Putamen (tissue), 1 donor: ENCODE data around the gene HSPA5.
"Not testable (repeated sequence)": the region's sequence is repeated elsewhere in the genome, so short reads cannot be mapped to it uniquely, and the experiment has no call there.

Source experiments
- DNase-seq: peaks from one replicate; pipeline ENCODE4 v3.0.0-alpha.2; 2016; ENCODE audit warnings: low spot score

The HSPA5 gene

DNA sequence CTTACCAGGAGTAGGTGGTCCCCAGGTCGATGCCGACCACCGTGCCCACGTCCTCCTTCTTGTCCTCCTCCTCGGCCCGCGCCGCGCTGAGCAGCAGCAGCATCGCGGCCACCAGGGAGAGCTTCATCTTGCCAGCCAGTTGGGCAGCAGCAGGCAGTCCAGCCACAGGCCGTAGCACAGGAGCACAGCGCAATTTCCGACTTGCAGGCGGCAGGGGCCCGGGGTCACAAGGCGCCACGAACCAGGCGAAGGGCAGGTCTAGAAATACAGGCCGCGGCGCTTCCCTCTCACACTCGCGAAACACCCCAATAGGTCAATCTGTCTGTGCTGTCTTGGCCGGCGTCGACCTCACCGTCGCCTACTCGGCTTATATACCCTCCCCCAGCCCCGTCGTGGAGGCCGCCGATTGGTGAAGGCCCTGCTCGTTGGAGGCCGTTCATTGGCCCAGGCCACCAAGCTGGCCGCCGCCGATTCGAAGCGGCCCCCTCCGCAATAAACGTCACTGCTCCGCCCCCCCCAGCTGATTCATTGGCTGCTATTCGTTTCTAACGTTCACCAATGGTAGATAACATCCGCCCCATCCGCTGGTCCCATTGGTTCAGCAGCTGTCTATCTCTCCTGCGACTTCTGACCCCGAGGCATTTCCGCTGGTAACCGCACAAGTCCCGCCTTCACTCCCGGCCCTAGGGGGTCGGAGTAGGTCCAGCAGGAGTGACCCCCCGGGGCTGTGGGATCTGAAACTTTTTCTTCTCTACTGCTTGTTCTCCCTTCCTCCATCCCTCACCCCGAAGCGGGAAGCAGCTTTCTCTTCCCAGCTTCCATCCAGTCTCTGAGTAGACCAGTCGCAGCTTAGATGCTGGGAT is at the start of gene HSPA5:
TSS of gene HSPA5 (minus strand) at position 344 of the 863 bp plus-strand sequence. CDS start at position 127, 217 bp downstream.
- DNase-seq: peak; percentile 99

DNA sequence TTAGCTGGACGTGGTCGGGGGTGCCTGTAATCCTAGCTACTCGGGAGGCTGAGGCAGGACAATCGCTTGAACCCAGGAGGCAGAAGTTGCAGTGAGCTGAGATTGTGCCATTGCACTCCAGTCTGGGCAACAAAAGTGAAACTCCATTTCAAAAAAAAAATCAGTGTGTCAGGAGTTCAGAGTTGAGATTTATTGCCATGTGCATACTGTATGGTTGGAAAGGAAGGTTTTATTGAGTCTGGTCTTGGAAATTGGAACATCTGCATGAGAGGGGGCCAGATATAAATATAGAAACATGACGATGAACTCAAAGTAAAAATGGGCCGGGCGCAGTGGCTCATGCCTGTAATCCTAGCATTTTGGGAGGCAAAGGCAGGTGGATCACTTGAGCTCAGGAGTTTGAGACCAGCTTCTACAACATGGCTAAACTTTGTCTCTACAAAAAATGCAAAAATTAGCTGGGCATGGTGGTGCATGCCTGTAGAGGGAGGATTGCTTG is 45.8 kb upstream of the HSPA5 start:
- not testable (repeated sequence) for DNase-seq

DNA sequence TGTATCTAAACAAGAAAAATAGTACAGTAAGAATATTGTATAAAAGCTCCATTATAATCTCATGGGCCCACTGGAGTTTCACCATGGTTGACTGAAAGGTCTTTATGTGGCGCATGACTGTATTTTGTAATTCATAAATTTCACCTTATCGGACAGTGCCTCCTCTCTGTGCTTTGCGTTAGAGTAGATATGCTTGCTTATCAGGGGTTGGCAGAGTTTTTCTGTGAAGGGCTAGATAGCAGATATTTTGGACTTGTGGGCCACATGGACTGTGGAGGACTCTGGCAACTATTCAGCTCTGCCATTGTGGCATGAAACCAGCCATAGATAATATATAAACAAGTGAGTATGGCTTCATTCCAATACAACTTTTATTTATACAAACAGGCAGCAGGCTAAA is 43.7 kb upstream of the HSPA5 start:
- no peak for DNase-seq

DNA sequence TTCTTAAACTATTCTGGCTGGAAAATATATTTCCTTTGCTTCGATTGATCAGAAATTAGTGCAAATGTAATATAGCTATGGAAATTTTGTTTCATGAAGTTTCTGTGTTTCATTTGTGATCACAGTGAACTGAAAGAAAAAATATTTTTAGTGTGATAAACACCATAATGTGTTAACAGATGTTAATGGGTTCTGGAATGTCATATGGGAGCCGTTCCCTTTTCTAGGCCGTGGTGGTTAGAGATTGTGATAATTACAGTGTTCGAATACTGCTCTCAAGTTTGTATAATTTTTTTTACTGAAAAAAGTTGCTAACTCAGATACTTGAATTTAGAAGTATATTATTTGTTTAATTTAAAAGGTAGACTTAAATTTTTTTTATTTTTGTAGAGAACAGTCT is 39.8 kb upstream of the HSPA5 start:
- DNase-seq: no peak

DNA sequence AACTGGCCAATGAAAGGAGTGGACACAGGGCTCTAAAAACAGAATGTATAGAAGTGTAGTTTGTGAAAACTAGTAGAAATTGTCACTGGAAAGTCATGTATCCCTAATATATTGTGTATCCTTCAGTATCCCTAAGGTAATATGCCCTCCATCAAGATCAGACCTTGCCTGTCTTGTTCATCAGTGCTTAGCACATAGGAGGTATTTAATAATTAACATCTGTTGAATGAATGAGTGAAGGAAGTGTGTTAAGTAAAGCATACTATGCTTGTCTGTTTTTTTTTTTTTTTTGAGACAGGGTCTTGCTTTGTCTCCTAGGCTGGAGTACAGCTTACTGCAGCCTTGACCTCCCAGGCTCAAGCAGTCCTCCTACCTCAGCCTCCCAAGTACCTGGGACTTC is 36.3 kb upstream of the HSPA5 start:
- DNase-seq: no peak

DNA sequence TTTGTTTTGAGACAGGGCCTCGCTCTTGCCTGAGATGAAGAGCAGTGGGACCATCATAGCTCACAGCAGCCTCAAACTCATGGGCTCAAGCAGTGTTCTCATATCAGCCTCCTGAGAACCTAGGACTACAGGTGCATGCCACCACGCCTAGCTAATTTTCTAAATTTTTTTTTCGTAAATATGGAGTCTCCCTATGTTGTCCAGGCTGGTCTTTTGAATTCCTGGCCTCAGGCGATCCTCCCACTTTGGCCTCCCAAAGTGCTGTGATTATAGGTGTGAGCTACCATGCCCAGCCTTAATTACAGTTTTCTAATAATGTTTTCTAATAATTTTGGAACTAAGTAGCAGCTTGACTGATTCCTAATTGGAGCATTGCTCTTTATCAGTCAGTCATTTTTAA is 35.6 kb upstream of the HSPA5 start:
- no peak for DNase-seq

DNA sequence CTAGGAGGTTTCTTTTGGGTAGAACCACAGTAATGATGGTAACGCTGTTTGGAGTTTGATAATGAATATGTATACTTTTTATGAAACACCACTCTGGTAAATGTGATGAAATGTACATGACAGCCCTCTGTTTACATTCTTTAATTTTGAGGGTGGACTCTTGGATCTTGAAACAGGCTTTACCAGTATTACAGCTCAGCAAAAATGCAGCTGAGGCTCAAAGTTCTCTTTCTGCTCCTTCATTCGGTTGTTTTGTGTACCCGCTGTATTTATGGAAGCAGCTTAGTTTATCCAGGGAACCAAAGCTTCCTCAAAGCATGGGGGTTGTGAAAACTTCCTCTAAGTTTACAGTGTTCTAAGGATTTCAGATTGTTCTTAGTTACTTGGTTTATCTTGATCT is 31.6 kb upstream of the HSPA5 start:
- DNase-seq: no peak

DNA sequence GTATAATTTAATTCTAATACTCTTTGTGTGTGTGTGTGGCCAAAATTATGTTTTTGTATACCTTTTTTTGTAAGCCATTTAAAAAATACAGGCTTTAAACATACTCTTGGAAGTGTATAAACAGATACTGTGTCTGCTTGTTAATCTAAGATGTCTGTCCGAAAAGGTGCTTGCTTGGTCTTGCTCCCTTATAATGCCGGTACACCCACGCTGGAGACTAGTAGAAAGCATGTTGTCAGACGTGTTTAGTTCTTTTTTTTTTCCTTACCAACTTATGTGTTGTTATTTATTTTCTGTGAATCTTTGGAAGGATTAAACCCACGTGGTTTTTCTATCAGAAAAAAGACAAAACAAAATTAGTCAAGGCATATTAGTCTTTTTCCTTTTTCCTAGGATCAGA is 29.9 kb upstream of the HSPA5 start:
- DNase-seq: no peak

DNA sequence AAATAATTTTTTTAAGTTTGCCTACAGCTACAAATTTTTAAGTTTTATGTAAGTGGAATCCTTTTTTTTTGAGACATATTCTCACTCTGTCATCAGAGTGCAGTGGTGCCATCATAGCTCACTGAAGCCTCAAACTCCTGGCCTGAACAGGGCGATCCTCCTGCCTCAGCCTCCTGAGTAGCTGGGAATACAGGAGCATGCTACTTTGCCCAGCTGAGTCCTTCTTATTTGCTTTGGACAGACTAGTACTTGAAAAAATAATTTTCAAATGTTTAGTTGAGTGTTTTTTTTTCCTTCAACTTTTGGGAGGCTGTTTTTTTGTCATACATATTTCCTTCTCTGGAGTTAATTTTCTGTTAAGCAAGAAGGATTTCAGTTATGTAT is 27.9 kb upstream of the HSPA5 start:
- no peak for DNase-seq

DNA sequence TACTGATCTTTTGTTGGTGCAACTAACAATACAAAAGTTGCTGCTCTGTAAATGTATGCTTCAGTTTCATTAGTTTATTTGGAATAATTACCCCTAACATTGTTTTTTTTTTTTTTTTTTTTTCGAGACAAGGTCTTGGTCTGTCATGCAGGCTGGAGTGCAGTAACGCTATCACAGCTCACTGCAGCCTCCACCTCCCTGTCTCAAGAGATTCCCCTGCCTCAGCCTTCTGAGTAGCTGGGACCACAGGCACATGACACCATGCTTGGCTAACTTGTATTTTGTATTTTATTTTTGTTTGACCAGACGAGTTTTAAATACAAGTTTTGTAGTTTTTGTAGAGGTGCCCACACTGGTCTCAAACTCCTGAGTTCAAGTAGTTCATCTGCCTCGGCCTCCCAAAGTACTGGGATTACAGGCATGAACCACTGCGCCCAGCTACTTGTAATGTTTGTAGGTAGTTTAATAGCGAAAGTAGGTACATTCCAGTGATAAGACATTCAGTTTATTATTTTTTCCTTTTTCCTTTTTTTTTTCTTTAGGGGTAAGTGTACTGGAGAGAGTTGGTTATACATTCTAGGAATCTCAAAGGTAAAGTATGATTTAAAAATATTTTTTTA is 27.4 kb upstream of the HSPA5 start:
- no peak for DNase-seq

DNA sequence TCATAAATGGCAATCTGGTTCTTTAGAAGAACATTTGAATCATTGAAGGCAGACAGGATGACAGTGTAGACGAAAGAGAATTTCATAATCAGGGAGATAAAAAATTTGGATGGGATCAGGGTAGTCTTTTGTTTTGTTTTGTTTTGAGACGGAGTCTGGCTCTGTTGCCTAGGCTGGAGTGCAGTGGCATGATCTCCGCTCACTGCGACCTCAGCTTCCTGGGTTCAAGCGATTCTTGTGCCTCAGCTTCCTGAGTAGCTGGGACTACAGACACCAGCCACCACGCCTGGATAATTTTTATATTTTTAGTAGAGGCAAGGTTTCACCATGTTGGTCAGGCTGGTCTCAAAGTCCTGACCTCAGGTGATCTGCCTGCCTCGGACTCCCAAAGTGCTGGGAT is 22.9 kb upstream of the HSPA5 start:
- not testable (repeated sequence) for DNase-seq

DNA sequence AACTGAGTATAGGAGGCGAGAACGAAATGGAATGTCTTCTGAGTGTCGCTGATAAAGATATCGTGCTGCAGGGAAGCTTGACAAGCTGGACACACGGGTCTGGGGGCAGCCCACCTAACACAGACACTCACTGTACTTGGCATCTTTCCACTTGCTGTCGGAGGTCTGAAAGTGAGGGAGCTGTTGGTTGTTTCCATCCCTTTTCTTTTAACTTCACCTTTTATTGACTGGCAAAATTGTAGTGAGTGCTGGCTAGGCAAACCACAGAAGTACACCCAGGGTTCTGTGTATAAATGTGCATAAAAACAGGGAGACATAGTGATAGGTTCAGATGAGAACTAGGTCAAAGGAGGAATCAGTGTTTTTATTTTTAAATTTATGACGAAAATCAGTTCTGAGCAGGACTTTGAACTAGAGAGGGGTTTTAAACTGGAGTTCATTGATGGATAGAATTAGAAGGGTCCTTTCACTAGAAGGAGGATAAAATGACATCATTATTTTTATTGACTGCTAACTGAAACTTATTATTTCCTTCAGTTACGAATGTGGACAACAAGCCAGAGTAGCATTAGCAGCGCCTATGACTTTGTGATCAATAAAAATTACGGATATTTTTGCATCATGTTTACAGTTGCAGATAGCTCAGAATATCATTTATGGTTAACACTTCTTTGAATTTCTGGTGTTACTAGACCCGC is 21.3 kb upstream of the HSPA5 start:
- no peak for DNase-seq

DNA sequence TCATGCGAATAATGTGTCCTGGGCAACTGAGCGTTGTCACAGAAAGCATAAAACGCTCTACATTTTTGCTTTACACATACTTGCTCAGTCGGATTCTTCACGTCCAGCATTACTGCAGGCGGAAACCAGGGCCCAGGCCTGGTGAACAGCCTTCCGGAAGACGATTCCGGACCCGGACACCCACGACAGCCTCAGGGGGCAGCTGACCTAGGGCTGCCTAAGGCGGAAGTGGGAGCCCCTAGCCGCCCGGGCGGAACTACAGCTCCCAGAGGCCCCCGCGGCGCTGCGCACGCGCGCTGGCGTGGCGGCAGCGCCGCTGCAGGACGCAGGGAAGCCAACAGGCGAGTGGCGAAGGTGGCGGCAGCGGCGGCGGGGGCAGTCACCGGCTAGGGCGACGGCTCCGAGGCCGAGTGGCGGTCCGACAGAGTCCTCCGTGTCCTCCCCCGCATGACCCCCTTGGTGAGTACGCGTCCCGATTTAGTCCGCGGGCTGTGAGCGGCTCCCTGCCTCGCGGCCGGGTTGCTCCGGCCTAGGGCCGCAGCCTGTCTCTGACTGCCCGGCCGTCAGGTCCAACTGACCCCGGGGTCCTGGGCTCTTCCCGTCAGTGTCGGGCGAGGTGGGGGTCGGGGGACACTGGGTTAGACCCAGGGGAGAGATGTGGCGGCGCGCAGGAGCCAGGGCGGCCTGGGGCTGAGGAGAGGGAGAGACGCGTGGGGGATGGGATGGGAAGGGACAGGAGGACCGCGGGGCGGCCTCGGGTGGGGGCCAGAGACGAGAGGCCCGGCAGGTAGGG is 20.6 kb upstream of the HSPA5 start, which contains the start of gene GAPVD1:
TSS of gene GAPVD1 (plus strand) at position 326 of the 793 bp plus-strand sequence. CDS start 37,096 bp downstream, outside the sequence.
- peak; percentile 92 for DNase-seq

DNA sequence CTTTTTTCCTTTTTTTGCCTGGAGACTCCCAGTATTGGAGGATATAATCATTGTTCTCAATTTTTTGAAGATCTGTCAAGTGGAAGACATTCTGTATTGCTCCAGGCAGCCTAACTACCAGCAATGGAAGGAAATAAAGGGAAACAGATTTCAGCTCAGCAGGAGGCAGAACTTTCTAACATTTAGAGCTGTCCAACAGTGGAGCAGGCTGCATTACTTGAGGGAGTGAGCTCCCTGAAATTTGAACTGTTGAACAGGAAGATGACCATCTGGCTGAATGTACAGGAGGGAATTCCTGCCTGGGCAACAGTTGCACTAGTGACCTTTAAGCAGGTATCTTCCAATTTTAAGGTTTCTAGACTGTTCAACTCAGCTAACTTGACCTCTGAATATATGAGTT is 19.4 kb upstream of the HSPA5 start:
- no peak for DNase-seq

DNA sequence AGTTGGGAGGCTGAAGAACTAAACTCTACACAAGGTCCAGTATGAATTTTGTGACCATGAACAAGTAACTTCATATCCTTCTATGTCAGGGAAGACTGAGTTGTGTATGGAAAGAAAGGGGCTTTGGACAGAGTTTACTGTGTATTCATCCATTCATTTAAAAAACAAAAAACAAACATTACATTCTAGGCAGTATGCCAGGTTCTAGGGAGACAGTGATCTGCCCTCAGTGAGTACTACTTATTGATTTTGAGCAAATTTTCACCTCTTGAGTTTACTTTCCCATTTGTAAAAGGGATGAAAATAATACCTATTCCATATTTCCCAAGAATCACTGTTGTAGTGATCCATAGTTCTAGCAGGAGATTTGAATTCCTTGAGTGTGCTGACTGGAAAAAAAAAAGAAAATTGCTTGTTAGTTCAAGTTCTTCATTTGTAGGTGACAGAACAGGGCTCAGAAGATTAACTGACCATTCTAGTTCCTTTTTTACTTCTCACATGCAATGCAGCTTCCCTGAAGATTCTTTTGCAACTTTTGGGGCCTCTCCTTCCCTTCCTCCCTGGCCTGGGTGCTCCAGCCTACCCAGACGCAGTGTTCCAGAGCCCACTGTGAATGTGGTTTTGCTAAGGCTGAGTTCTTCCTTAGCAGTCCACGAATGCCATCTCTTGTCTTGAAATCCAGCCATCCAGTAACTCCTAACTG is 17.8 kb upstream of the HSPA5 start:
- peak; percentile 18 for DNase-seq

DNA sequence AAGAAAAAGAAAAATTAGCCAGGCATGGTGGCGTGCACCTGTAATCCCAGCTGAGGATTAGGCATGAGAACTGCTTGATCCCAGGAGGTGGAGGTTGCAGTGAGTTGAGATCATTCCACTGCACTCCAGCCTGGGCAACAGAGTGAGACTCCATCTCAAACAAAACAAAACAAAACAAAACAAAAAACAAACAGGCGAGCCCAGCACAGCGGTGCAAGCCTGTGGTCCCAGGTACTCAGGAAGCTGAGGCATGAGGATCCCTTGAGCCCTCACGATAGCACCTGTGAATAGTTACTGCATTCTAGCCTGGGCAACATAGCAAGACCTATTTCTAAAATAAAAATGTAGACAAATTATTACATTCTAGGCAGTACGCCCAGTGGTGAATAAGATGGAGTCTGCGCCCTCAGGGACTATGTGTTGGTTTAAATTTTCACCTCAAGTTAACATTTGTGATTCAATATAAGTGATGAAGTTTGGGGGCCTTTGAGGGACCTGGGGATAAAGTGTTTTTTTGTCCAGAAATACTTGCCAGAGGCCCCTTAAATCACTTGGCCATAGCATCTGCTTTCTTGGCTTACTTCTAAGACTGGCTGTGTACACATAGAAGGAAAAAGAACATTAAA is 17.1 kb upstream of the HSPA5 start:
- no peak for DNase-seq

DNA sequence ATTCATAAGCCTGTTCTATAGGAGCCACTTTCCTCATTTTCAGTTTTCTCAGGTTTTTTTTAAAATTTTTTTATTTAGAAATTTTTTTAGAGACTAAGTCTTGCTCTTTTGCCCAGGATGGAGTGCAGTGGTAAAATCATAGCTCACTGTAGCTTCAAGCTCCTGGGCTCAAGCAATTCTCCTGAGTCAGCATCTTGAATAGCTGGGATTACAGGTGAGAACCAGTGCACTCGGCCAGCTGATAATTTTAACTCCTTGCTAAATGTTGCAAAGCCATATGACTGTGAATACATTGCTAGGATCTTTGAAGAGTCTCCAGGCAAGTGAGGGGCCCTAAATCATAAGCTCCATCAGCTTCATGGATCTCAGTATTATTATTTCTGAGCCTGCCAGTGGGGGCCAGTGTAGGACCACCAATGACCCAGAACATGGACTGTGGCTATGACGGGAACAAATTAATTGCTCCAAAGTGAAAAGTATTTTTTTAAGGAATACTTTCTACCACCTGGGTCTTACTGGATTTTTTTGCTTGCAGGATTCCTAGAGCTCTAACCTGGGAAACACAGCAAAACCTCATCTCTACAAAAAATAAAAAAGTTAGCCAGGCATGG is 14.7 kb upstream of the HSPA5 start:
- DNase-seq: no peak

DNA sequence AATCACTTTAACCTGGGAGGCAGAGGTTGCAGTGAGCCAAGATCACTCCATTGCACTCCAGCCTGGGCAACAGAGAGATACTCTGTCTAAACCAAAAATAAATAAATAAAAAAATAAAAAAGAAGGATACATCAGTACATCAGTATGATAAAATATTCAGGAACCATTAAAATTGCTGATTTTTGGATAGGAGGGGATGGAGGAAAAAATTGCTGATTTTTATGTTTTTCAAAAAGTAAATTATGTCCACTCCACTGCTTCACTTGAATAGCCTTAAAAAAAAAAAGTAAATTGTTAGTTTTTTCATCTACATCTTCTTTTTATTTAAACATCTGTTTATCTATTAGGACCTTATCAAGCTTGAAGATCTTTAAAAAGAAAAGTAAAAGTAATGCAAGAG is 13.1 kb upstream of the HSPA5 start:
- DNase-seq: no peak

DNA sequence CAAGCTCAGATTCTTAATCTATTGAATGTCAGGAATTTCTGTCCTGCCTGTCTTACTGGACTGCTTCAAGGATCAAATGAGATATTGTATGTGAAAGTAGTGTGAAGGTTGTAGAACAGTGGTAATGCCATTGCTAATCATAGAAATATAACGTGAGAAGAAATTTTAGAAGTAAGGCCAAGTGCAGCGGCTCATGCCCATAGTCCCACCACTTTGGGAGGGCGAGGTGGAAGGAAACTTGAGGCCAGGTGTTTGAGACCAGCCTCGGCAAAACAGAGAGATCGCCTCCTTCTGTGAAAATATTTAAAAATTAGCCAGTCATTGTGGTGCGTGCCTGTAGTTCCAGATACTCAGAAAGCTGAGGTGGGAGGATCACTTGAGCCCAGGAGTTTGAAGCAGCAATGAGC is 5.1 kb upstream of the HSPA5 start:
- no peak for DNase-seq

DNA sequence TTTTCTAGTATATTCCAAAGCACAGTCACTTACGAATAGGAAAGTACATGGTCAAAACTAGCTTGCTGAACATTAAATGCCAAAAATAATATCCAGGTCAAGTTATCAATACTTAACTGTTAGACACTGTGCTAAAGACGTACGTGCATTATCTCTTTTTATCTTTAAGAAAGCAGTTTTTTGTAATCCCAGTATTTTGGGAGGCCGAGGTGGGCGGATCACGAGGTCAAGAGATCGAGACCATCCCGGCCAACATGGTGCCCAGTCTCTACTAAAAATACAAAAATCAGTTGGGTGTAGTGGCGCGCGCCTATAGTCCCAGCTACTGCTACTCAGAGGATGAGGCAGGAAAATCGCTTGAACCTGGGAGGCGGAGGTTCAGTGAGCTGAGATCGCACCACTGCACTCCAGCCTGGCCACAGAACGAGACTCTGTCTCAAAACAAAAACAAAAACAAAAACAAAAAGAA is 2.7 kb upstream of the HSPA5 start:
- no peak for DNase-seq
